NCI-H524 treated with DMSO at 0.1 percent for 48 hours (cell line): ENCODE results near the gene FLNB.
"Not testable (repeated sequence)": the region's sequence is repeated elsewhere in the genome, so short reads cannot be mapped to it uniquely, and the experiment has no call there.

Experiments used
- DNase-seq: peaks from one replicate; lab custom pipeline; 2025; lab: John Stamatoyannopoulos, UW

FLNB gene

GRCh38 chr3:58180940-58181587, 172.8 kb downstream of the FLNB start:
- DNase-seq, result no peak

GRCh38 chr3:58183221-58183620, 175.0 kb downstream of the FLNB start:
- DNase-seq, result no peak

- no peak for DNase-seq
Observed at GRCh38 chr3:58183891-58184290, 175.7 kb downstream of the FLNB start.

GRCh38 chr3:58184309-58184981, 176.2 kb downstream of the FLNB start:
- no peak for DNase-seq

- DNase-seq, result no peak
Observed at GRCh38 chr3:58184982-58185360, 176.7 kb downstream of the FLNB start.

- no peak for DNase-seq
Observed at GRCh38 chr3:58188173-58188564, 179.9 kb downstream of the FLNB start.

- DNase-seq, result no peak
Observed at GRCh38 chr3:58188921-58189451, 180.8 kb downstream of the FLNB start.

GRCh38 chr3:58189691-58190090, 181.5 kb downstream of the FLNB start:
- no peak for DNase-seq

GRCh38 chr3:58190291-58190690, 182.1 kb downstream of the FLNB start:
- DNase-seq, result no peak

GRCh38 chr3:58190882-58191281, 182.7 kb downstream of the FLNB start:
- no peak for DNase-seq

- no peak for DNase-seq
Observed at GRCh38 chr3:58191361-58191991, 183.3 kb downstream of the FLNB start.

GRCh38 chr3:58192069-58192468, 183.8 kb downstream of the FLNB start:
- no peak for DNase-seq

- no peak for DNase-seq
Observed at GRCh38 chr3:58193682-58194407, 185.6 kb downstream of the FLNB start.

- DNase-seq, result no peak
Observed at GRCh38 chr3:58197588-58197987, 189.4 kb downstream of the FLNB start.

- DNase-seq, result no peak
Observed at GRCh38 chr3:58198362-58198761, 190.1 kb downstream of the FLNB start.

GRCh38 chr3:58198804-58199203, 190.6 kb downstream of the FLNB start:
- no peak for DNase-seq

- no peak for DNase-seq
Observed at GRCh38 chr3:58200121-58200709, 192.0 kb downstream of the FLNB start.

- DNase-seq, result no peak
Observed at GRCh38 chr3:58200846-58201355, 192.7 kb downstream of the FLNB start.

- DNase-seq, result not testable (repeated sequence)
Observed at GRCh38 chr3:58201451-58201850, 193.2 kb downstream of the FLNB start.

GRCh38 chr3:58202917-58203360, 194.7 kb downstream of the FLNB start:
- DNase-seq, result peak; percentile 22

- DNase-seq, result no peak
Observed at GRCh38 chr3:58203541-58203940, 195.3 kb downstream of the FLNB start.

GRCh38 chr3:58204720-58205119, 196.5 kb downstream of the FLNB start:
- no peak for DNase-seq
